Cardiac muscle cell (in vitro differentiated cells and primary cell): Measurements from ENCODE around the gene FIG4. TPM values are rescaled to one million over a fixed set of nuclear protein-coding genes. Genes with fewer than 3 reads are reported as not detected.
"Not testable (repeated sequence)": the region's sequence is repeated elsewhere in the genome, so short reads cannot be mapped to it uniquely, and the experiment has no call there.

Experiments used
- DNase-seq, 2 donors: peaks; one replicate each; pipeline versions ENCODE4 v3.0.0 to v3.0.0-alpha.2; 2010 to 2017; ENCODE audit warnings: low read depth in 1 of 2, low spot score in 1 of 2
- H3K27ac ChIP-seq: fragments of 200-600 bp; sonication (generic); 2 replicates; pipeline ENCODE4 v1.5.1; 2016
- H3K27me3 ChIP-seq: fragments of 200-600 bp; sonication (generic); 2 replicates; pipeline ENCODE4 v1.6.0; 2016; ENCODE audit warnings: control low read depth
- H3K36me3 ChIP-seq: fragments of 200-600 bp; sonication (generic); 2 replicates; pipeline ENCODE4 v1.5.1; 2016; ENCODE audit warnings: control low read depth
- H3K4me1 ChIP-seq: fragments of 200-600 bp; sonication (generic); 2 replicates; pipeline ENCODE4 v1.8.1; 2017; ENCODE audit warnings: low read depth, mild to moderate bottlenecking, mixed run types
- H3K4me3 ChIP-seq: fragments of 200-600 bp; sonication (generic); 2 replicates; pipeline ENCODE4 v1.5.1; 2016; ENCODE audit warnings: mild to moderate bottlenecking
- H3K9me3 ChIP-seq: fragments of 200-600 bp; sonication (generic); 2 replicates; pipeline ENCODE4 v1.5.1; 2017; ENCODE audit warnings: low read depth, mild to moderate bottlenecking, control low read depth
- CTCF ChIP-seq: IDR thresholded peaks from 2 replicates; pipeline ENCODE4 v1.5.1; 2012; ENCODE audit warnings: low read depth, mild to moderate bottlenecking, low read length
- polyA plus RNA-seq: library from polyadenylated mRNA; unstranded; fragments of >200 nt; fragmentation: Nextera tagmentation; extraction: Ambion mirVana; gene quantifications from 2 replicates; pipeline ENCODE4 v1.2.1, GENCODE V29; 2016
- total RNA-seq: library from RNA; depleted of rRNA; stranded (reverse); fragments of >200 nt; gene quantifications from 2 replicates; pipeline ENCODE4 v1.2.3, GENCODE V29; 2016

Gene FIG4
- total and polyA plus RNA-seq, 2 experiments from 2014 or later: 15.8 to 22.0 TPM

- no peaks in the 10 kb centered on the region for H3K9me3 ChIP-seq
- H3K4me1 ChIP-seq: no peaks in the 10 kb centered on the region
- DNase-seq: no peak
- no peaks in the 10 kb centered on the region for H3K27me3 ChIP-seq
- no peak overlapping the region for H3K27ac ChIP-seq
- no peak for TF ChIP-seq CTCF
- peaks cover 6% of the 10 kb centered on the region for H3K36me3 ChIP-seq
- no peak overlapping the region for H3K4me3 ChIP-seq
Observed at GRCh38 chr6:109770047-109770446, 79.0 kb downstream of the FIG4 start.

- H3K4me1 ChIP-seq: no peaks in the 10 kb centered on the region
- H3K27ac ChIP-seq: no peak overlapping the region
- no peak overlapping the region for H3K4me3 ChIP-seq
- H3K27me3 ChIP-seq: no peaks in the 10 kb centered on the region
- peaks cover 6% of the 10 kb centered on the region for H3K36me3 ChIP-seq
- TF ChIP-seq CTCF: no peak
- H3K9me3 ChIP-seq: no peaks in the 10 kb centered on the region
- no peak for DNase-seq
Observed at GRCh38 chr6:109770779-109771178, 79.7 kb downstream of the FIG4 start.

- not testable (repeated sequence) for H3K9me3 ChIP-seq, H3K4me1 ChIP-seq, H3K27ac ChIP-seq, DNase-seq, H3K27me3 ChIP-seq, H3K36me3 ChIP-seq, H3K4me3 ChIP-seq
Observed at GRCh38 chr6:109771939-109772755, 81.1 kb downstream of the FIG4 start.

- no peak overlapping the region for H3K27ac ChIP-seq
- no peak for DNase-seq
Observed at GRCh38 chr6:109772883-109773431, 81.9 kb downstream of the FIG4 start.

GRCh38 chr6:109781001-109781400 is 89.9 kb downstream of the FIG4 start:
- no peak overlapping the region for H3K27ac ChIP-seq
- TF ChIP-seq CTCF: no peak
- DNase-seq: no peak
- H3K4me1 ChIP-seq: no peaks in the 10 kb centered on the region
- no peaks in the 10 kb centered on the region for H3K27me3 ChIP-seq
- H3K36me3 ChIP-seq: peaks cover 3% of the 10 kb centered on the region
- H3K4me3 ChIP-seq: no peak overlapping the region
- H3K9me3 ChIP-seq: no peaks in the 10 kb centered on the region

More at GRCh38 chr6:109772883-109773431, 81.9 kb downstream of the FIG4 start:
- Histone ChIP-seq H3K9me3 (no peaks in the 10 kb centered on the region), H3K36me3 (no peaks in the 10 kb centered on the region), H3K27me3 (no peaks in the 10 kb centered on the region), H3K4me3 (no peak overlapping the region), H3K4me1 (no peaks in the 10 kb centered on the region)
- TF ChIP-seq CTCF: no peak

GRCh38 chr6:109782491-109782999 is 91.4 kb downstream of the FIG4 start:
- Histone ChIP-seq H3K36me3 (peaks cover 3% of the 10 kb centered on the region), H3K9me3 (no peaks in the 10 kb centered on the region), H3K27ac (no peak overlapping the region), H3K27me3 (no peaks in the 10 kb centered on the region), H3K4me3 (no peak overlapping the region), H3K4me1 (no peaks in the 10 kb centered on the region)
- TF ChIP-seq CTCF: no peak
- no peak for DNase-seq
